AG09319 (cell line): ENCODE measurements around the gene BBS2.

Source experiments
- DNase-seq: peaks from one replicate; pipeline ENCODE4 v3.0.0-alpha.2; 2010; ENCODE audit warnings: low read depth; ENCODE audit errors: extremely low read depth
- CTCF ChIP-seq: IDR thresholded peaks from 2 replicates; pipeline ENCODE4 v1.5.1; 2011; ENCODE audit warnings: low read depth, mild to moderate bottlenecking, inconsistent platforms, low read length, moderate library complexity

BBS2 gene

GRCh38 chr16:56554441-56554840, 34.6 kb upstream of the BBS2 start:
- DNase-seq: no peak
- TF ChIP-seq CTCF: no peak

GRCh38 chr16:56551796-56552738, 32.2 kb upstream of the BBS2 start:
- no peak for TF ChIP-seq CTCF
- DNase-seq: no peak

- no peak for TF ChIP-seq CTCF
- no peak for DNase-seq
These were observed 30.0 kb upstream of the BBS2 start for GRCh38 chr16:56549744-56550385.

- TF ChIP-seq CTCF: no peak
- no peak for DNase-seq
These were observed 29.3 kb upstream of the BBS2 start for GRCh38 chr16:56549161-56549560.

GRCh38 chr16:56547949-56548567, 28.2 kb upstream of the BBS2 start:
- no peak for DNase-seq
- TF ChIP-seq CTCF: no peak

GRCh38 chr16:56547120-56547948, 27.5 kb upstream of the BBS2 start:
- no peak for DNase-seq
- no peak for TF ChIP-seq CTCF
